NCI-H82 (cell line): ENCODE results near the gene NREP.

Experiments
- DNase-seq: peaks from one replicate; lab custom pipeline; 2025; lab: John Stamatoyannopoulos, UW

The NREP gene

GRCh38 chr5:111697215-111697614 lies 59.8 kb downstream of the NREP start:
- peak; percentile 87 for DNase-seq

DNA sequence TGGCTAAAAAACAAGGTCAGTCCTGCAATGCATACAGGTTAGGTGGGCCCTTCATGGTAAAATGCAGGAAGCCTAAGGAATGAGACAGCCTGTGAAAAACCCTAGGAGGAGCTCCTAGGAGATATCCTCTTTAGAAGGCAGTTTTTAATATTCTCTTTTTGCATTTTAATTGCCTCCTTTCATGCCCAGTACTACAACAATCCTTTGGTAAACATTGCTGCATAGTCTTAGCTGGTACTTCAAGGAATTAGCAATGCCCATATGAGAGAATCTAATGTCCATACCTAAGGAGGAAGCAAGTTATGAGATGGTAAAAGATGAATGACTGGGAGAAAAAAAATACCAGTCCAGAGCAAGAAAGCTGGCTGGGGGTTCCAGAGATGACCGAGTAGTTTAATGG lies 61.0 kb downstream of the NREP start:
- DNase-seq, result no peak

DNA sequence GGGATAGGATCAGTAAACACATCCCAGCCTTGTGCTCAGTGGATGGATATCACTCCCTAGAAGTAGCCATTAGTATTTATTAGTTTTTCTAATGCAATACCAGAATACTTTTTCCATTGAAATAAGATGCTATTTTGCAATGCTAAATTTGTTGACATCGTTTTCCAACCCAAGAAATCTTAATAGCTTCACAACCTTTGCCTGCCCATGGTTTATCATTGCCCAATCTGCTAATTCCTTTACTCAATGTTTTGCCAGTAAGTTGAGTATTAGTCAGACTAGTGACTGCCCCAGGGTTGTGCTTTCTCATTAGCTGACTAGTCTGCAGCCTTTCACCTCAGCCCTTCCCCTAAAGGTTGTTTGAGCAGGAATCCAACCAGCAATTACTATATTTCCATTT lies 62.9 kb downstream of the NREP start:
- no peak for DNase-seq

DNA sequence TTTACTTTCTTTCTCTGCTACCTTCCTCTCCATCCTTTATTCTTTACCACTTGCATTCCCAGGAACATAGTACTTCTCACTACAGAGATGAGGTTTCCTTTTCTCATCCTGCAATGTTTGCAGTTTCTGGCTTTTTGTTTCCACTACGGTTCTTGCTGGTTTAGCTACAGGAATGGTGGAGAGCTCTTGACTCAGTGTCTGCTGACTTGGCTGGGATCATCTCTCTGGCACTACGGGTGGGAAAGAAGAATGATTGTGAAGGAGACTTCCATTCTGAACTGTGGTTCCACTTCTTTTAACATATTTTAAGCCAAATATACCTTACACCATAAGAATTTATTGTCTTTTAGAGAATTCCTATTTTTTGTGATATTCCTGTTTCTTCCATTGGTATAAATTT lies 65.1 kb downstream of the NREP start:
- DNase-seq, result no peak

GRCh38 chr5:111691508-111691907 lies 65.5 kb downstream of the NREP start:
- DNase-seq, result no peak

DNA sequence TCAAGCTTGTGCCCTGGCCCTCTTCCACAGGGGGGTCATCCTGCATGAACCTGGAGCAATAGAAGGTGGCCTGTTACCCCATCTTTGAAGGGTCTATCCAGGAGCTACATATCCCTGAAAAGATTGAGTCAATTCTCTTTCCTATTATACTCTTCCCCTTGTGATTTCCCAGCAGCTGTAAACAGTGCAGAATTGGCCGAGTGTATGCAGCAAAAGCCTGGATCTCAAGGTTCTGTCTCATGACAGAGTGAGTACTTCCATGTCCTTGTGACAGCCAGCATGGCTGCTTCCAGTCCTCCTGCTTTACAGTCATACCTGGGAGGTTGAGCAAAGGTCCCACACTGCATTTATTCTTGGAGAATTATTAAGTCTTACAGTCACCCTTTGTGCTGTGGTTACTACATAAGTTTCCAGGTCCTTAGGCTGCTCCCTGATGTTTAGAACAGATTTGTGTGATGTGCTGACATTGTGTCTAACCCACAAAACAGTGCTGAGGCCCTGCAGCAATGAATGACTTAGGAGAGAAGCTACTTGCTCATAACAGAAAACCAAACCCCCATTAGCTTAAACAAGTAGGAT lies 67.5 kb downstream of the NREP start:
- no peak for DNase-seq

- peak; percentile 68 for DNase-seq
These were observed 71.0 kb downstream of the NREP start for GRCh38 chr5:111685969-111686368.

DNA sequence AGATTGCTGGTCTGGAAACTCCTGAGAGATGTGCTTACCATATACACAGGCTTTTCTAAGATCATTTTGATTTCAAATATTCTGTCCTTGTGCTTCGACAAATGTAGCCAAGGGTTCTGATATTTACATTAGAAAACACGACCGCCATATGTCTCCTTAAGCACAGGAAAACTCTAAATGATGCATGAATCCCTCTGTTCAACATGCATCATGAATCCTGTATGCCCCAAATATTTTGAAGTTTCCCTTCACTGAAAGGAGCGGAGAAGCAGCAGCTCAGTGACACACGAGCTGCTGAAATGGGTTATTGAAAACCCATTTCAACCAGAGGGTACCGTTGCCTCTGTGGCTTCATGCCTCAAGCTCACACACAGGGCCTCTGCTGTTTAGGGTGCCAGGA lies 74.4 kb downstream of the NREP start:
- DNase-seq, result no peak

- no peak for DNase-seq
These were observed 74.9 kb downstream of the NREP start for GRCh38 chr5:111682121-111682520.

DNA sequence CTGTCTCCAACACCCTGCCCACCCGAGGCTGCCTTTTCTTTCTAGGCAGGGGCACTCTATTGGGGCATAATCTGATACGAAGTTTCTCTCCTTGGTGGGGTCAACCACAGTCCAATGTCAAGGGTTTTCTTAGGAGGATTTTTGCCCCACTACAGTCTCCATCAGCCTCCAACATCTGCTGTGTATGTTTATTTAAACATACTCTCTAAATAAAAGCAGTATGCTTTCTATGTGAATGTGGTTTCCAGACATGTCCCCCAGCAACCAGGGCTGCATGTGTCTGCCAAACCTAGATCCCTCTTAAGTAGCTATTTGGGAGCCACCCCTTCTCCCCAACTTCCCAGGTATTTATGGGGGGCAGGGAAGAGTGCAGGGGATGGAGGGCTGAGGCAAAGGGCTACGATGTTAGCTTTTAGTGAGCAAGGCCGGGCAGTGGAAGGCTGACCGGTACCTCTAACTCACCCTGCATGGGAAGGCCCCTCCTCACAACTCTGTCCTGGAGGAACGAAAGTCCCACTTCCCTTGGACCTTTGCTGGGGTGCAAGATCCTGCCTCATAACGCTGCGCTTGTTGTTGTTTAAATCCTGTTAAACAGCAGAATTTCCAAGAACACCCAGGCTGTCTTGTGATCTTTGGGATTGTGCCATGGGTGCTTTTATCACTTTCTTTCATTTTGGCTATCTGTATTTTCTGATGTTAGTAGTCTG lies 75.4 kb downstream of the NREP start:
- DNase-seq, result no peak

DNA sequence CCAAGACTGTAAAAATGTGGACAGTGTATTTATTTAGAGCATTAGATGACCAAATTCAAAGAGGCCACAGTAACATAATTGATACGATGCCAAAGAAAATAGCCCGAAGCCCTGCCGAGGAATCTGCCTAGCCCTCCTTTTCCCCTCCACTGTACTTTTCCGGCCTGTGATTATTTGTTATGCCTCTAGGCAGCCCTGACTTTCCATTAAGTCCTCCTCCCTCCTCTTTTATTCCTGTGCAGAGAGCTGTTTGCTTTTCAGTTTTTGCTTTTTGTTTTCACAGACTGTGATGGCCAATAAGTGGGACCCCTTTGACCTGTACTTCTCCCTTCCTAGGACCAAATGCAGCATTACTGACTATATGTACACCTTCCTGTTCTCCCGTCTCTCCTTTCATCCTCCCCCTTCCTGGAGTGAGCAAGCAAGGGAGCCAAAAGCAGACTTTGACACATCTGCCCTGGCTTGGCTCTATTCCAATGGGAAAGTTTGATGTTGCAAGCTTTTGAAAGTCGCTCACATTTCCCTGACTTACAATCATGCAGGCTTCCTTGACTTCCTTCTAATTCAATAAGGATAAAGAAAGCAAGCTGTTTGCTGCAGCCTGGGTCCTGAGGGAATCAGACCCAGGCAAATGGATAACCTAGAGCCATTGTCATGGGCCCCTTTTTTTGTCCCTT lies 76.1 kb downstream of the NREP start:
- no peak for DNase-seq

- DNase-seq, result no peak
These were observed 77.4 kb downstream of the NREP start for GRCh38 chr5:111679611-111680010.
